Endothelial cell of umbilical vein (primary cell): Measurements from ENCODE around the gene FAM3B. TPM values are rescaled to one million over a fixed set of nuclear protein-coding genes. Genes with fewer than 3 reads are reported as not detected.

Experiments used
- BruUV-seq: library from RNA; stranded (reverse); fragments of 400-500 nt; replicated peaks from 2 replicates; lab custom pipeline; 2021; lab: Mats Ljungman, UMichigan
- CTCF ChIA-PET: fragments of 300-600, 350-600 bp; sonication (Branson Sonifier 250); formaldehyde crosslinking; loops from one replicate; lab custom pipeline; 2021; ENCODE audit warnings: antibody characterized with exemption, inconsistent platforms; lab: Charles Lee
- POLR2A ChIA-PET: fragments of 300-600, 350-600 bp; sonication (Branson Sonifier 250); formaldehyde crosslinking; loops from one replicate; lab custom pipeline; 2021; ENCODE audit warnings: antibody characterized with exemption, inconsistent platforms; lab: Charles Lee
- DNase-seq: peaks from one replicate; pipeline ENCODE4 v3.0.0-alpha.2; 2011; ENCODE audit warnings: low read depth, low spot score
- FAIRE-seq: peaks from 2 replicates; lab custom pipeline; 2011; peaks lifted over from hg19 to GRCh38; lab: Jason Lieb, UNC
- H2AFZ ChIP-seq: 2 replicates; pipeline ENCODE4 v1.6.0; 2012; ENCODE audit warnings: low read depth, low read length, control low read depth, inconsistent platforms
- H3K27ac ChIP-seq: 2 replicates; pipeline ENCODE4 v1.5.1; 2011; ENCODE audit warnings: low read depth, mild to moderate bottlenecking, control low read depth, low read length, moderate library complexity; ENCODE audit not compliant: insufficient read depth
- H3K27me3 ChIP-seq, 2 experiments: 2 replicates each; pipeline versions ENCODE4 v1.6.0 to v1.6.1; 2011; ENCODE audit warnings: low read length in 2 of 2, mixed read lengths in 1 of 2; ENCODE audit not compliant: control insufficient read depth in 2 of 2, insufficient read depth in 2 of 2
- H3K36me3 ChIP-seq, 2 experiments: 2 replicates in 1 of 2; 3 replicates in 1 of 2; pipeline ENCODE4 v1.5.1; 2011; ENCODE audit warnings: low read length in 2 of 2, mild to moderate bottlenecking in 1 of 2, moderate library complexity in 1 of 2; ENCODE audit not compliant: control insufficient read depth in 2 of 2, insufficient read depth in 2 of 2; ENCODE audit errors: extremely low read depth in 1 of 2
- H3K4me1 ChIP-seq: 3 replicates; pipeline ENCODE4 v1.5.1; 2011; ENCODE audit warnings: mild to moderate bottlenecking, low read length; ENCODE audit not compliant: control insufficient read depth, insufficient read depth; ENCODE audit errors: extremely low read depth
- H3K4me2 ChIP-seq: 2 replicates; pipeline ENCODE4 v1.6.1; 2011; ENCODE audit warnings: low read length, control low read depth, mixed read lengths; ENCODE audit not compliant: insufficient read depth
- H3K4me3 ChIP-seq, 3 experiments: fragments of 200-600 bp in 1 of 3; sonication (generic), shearing (Covaris generic) in 1 of 3; replicated peaks in 1 of 3; 2 replicates each; pipeline ENCODE4 v1.5.1; 2011 to 2016; ENCODE audit warnings: control low read depth in 3 of 3, low read length in 3 of 3, mild to moderate bottlenecking in 2 of 3, inconsistent platforms in 1 of 3, low read depth in 1 of 3, moderate library complexity in 1 of 3; ENCODE audit not compliant: insufficient read depth in 1 of 3
- H3K79me2 ChIP-seq: 2 replicates; pipeline ENCODE4 v1.6.0; 2012; ENCODE audit warnings: low read length, inconsistent platforms; ENCODE audit not compliant: control insufficient read depth, insufficient read depth
- H3K9ac ChIP-seq: replicated peaks from 2 replicates; pipeline ENCODE3; 2011; ENCODE audit warnings: low read length, control low read depth; ENCODE audit not compliant: insufficient read depth; ENCODE audit errors: extremely low read depth
- H3K9me1 ChIP-seq: replicated peaks from 3 replicates; pipeline ENCODE4 v1.6.0; 2011; ENCODE audit warnings: mild to moderate bottlenecking, low read length; ENCODE audit not compliant: control insufficient read depth, insufficient read depth; ENCODE audit errors: extremely low read depth
- H3K9me3 ChIP-seq: replicated peaks from 2 replicates; pipeline ENCODE4 v1.5.1; 2012; ENCODE audit warnings: low read length, inconsistent platforms; ENCODE audit not compliant: control insufficient read depth, insufficient read depth
- H4K20me1 ChIP-seq: replicated peaks from 2 replicates; pipeline ENCODE3; 2011; ENCODE audit warnings: mild to moderate bottlenecking, low read length; ENCODE audit not compliant: control insufficient read depth, insufficient read depth; ENCODE audit errors: extremely low read depth
- EZH2 ChIP-seq: IDR thresholded peaks from 2 replicates; pipeline ENCODE4 v1.6.1; 2012; ENCODE audit warnings: borderline replicate concordance, low read depth, mild to moderate bottlenecking, moderate library complexity, low read length, inconsistent platforms; ENCODE audit not compliant: severe bottlenecking
- FOS ChIP-seq: IDR thresholded peaks from 2 replicates; pipeline ENCODE4 v1.6.1; 2011; ENCODE audit warnings: mild to moderate bottlenecking, low read length, moderate library complexity, borderline replicate concordance; ENCODE audit not compliant: insufficient read depth
- GATA2 ChIP-seq: IDR thresholded peaks from 2 replicates; pipeline ENCODE4 v1.7.0; 2011; ENCODE audit warnings: low read depth, mild to moderate bottlenecking, moderate library complexity, mixed read lengths, low read length; ENCODE audit not compliant: insufficient read length, insufficient read depth
- JUN ChIP-seq: IDR thresholded peaks from 2 replicates; pipeline ENCODE4 v1.6.1; 2011; ENCODE audit warnings: borderline replicate concordance, low read depth; ENCODE audit not compliant: insufficient read length, insufficient read depth
- MYC ChIP-seq: IDR thresholded peaks from one replicate; pipeline ENCODE4 v1.6.1; 2011; ENCODE audit warnings: mild to moderate bottlenecking, low read depth, low read length
- POLR2A ChIP-seq: IDR thresholded peaks from 2 replicates; pipeline ENCODE4 v1.6.1; 2012; ENCODE audit warnings: low read depth, mild to moderate bottlenecking, control low read depth, low read length
- POLR2AphosphoS5 ChIP-seq: IDR thresholded peaks from 2 replicates; pipeline ENCODE4 v1.6.1; 2012; ENCODE audit warnings: low read depth, mild to moderate bottlenecking, control low read depth, low read length, moderate library complexity; ENCODE audit not compliant: insufficient read depth
- dilution Hi-C: fragments of 300-500 bp; cut with MboI; formaldehyde crosslinking; loops from one replicate; pipeline ENCODE4 v1.15.0; 2019; ENCODE audit warnings: low sequenced_read_pairs; ENCODE audit not compliant: extremely low pct_ligation_motif_present
- intact Hi-C: fragments of 100-400 bp; cut with micrococcal nuclease; formaldehyde crosslinking; loops from one replicate; pipeline ENCODE4 v1.10.0; 2022
- polyA plus RNA-seq, 4 experiments: library from polyadenylated mRNA; depleted of rRNA in 3 of 4; stranded (reverse) in 3 of 4; unstranded in 1 of 4; fragments of >200 nt; gene quantifications; 2 replicates each; pipeline versions ENCODE4 v1.2.1 to v1.2.3, GENCODE V29; 2011 to 2012; ENCODE audit warnings: missing spikeins in 1 of 4
- total RNA-seq: library from RNA; stranded (reverse); gene quantifications from 2 replicates; pipeline ENCODE4 v1.2.3, GENCODE V29; 2021
- TF ChIP-seq, protein P1 (sequence below): IDR thresholded peaks from 2 replicates; pipeline ENCODE4 v1.6.1; 2011; ENCODE audit not compliant: insufficient read depth, insufficient read length
- TF ChIP-seq, protein P2 (sequence below), 2 donors: IDR thresholded peaks; 1 replicate in 1 of 2; 2 replicates in 1 of 2; pipeline ENCODE4 v1.5.1; 2011; ENCODE audit warnings: low read length in 2 of 2, mild to moderate bottlenecking in 2 of 2, moderate library complexity in 2 of 2, control low read depth in 1 of 2, inconsistent platforms in 1 of 2, low read depth in 1 of 2; ENCODE audit not compliant: insufficient read depth in 1 of 2; ENCODE audit errors: extremely low read depth in 1 of 2

FAM3B gene
- total and polyA plus RNA-seq, 2 donors (not counting 3 experiments of a cell fraction or from before 2014, with no cell fraction given): not detected

DNA sequence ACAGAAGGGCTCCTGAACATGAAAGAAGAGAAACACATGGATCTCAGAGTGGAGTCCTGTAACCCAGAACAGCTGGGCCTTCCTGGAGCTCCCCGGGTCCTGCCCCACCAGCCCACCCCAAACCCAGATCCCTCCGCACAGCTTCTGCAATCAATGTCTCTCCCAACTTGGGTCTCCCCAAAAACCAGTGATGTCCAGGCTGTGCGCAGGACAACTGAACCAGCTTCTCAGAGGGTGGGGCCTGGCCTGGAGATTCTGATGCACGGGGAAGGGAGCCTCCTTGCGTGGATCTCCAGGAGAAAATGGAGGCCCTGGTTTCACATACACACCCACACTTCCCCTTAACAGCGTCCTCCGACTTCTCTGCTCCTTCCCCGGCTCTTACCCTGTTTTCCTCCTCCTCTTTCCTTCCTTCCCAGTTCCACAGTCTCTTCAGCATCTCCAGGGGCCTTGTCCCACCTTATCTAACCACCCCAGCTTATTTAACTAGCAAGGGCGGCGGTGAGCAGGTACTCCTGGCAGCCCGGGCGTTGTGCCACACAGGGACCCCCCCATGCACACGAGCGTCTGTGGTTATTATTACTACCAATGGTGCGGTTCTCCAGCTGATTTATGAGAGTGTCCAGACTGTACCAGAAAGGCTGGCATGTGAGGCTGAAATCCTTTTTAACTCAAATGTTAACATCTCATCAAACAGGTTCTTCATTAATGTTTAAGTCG lies 34.0 kb downstream of the FAM3B start:
- H3K27me3 ChIP-seq: peaks cover 0 to 3% of the 10 kb centered on the region in 2 experiments
- H3K9ac ChIP-seq: no peak overlapping the region
- CTCF ChIA-PET: no interaction called here
- H3K79me2 ChIP-seq: no peaks in the 10 kb centered on the region
- H3K27ac ChIP-seq: no peak overlapping the region
- TF ChIP-seq POLR2A (no peak), MYC (no peak), GATA2 (no peak), JUN (no peak), FOS (no peak), EZH2 (no peak), POLR2AphosphoS5 (no peak)
- TF ChIP-seq, protein P1, sequence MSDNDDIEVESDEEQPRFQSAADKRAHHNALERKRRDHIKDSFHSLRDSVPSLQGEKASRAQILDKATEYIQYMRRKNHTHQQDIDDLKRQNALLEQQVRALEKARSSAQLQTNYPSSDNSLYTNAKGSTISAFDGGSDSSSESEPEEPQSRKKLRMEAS: no peak
- TF ChIP-seq, protein P2, sequence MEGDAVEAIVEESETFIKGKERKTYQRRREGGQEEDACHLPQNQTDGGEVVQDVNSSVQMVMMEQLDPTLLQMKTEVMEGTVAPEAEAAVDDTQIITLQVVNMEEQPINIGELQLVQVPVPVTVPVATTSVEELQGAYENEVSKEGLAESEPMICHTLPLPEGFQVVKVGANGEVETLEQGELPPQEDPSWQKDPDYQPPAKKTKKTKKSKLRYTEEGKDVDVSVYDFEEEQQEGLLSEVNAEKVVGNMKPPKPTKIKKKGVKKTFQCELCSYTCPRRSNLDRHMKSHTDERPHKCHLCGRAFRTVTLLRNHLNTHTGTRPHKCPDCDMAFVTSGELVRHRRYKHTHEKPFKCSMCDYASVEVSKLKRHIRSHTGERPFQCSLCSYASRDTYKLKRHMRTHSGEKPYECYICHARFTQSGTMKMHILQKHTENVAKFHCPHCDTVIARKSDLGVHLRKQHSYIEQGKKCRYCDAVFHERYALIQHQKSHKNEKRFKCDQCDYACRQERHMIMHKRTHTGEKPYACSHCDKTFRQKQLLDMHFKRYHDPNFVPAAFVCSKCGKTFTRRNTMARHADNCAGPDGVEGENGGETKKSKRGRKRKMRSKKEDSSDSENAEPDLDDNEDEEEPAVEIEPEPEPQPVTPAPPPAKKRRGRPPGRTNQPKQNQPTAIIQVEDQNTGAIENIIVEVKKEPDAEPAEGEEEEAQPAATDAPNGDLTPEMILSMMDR (IDR thresholded peaks at IDR 0.05; ENCODE audit: extremely low read depth in 1 of 2, insufficient read depth in 1 of 2, low read depth in 1 of 2, low read length in 2 of 2): no peak
- intact Hi-C loops: no loop called here
- no peaks in the 10 kb centered on the region for H4K20me1 ChIP-seq
- no peaks in the 10 kb centered on the region for H3K36me3 ChIP-seq
- H2AFZ ChIP-seq: no peak overlapping the region
- H3K9me3 ChIP-seq: no peaks in the 10 kb centered on the region
- no TSS peak for BruUV-seq
- no peaks in the 10 kb centered on the region for H3K4me1 ChIP-seq
- POLR2A ChIA-PET: no interaction called here
- no peak overlapping the region for H3K4me3 ChIP-seq
- no peak for DNase-seq
- dilution Hi-C loops: no loop called here
- H3K9me1 ChIP-seq: no peaks in the 10 kb centered on the region
- FAIRE-seq: no peak
- no peak overlapping the region for H3K4me2 ChIP-seq
